GM12878 (cell line): ENCODE results near the gene SAMHD1. TPM values are rescaled to one million over a fixed set of nuclear protein-coding genes. Genes with fewer than 3 reads are reported as not detected.

ENCODE experiments used
- ATAC-seq: fragments of 200-7000 bp; cut with Tn5 transposase; 3 replicates; pipeline ENCODE4 v1.9.1; 2020; ENCODE audit warnings: mild to moderate bottlenecking, moderate library complexity
- BruUV-seq: library from RNA; stranded (reverse); fragments of 400-500 nt; replicated peaks from 2 replicates; lab custom pipeline; 2021; lab: Mats Ljungman, UMichigan
- CTCF ChIA-PET: fragments of 300-600 bp; sonication (Branson Sonifier 250); formaldehyde crosslinking; extraction: SDS; loops from one replicate; lab custom pipeline; 2021; ENCODE audit warnings: inconsistent platforms; lab: Yijun Ruan, JAX
- POLR2A ChIA-PET: fragments of 350-600 bp; formaldehyde crosslinking; extraction: SDS; loops from one replicate; lab custom pipeline; 2021; ENCODE audit warnings: inconsistent platforms; lab: Charles Lee
- RAD21 ChIA-PET: fragments of 300-600 bp; sonication (Branson Sonifier 250); formaldehyde crosslinking; loops from one replicate; lab custom pipeline; 2023; ENCODE audit warnings: antibody characterized with exemption; ENCODE audit not compliant: unreplicated experiment; lab: Charles Lee
- SMC1A ChIA-PET: fragments of 300-600 bp; sonication (Branson Sonifier 250); formaldehyde crosslinking; loops from one replicate; lab custom pipeline; 2023; ENCODE audit not compliant: unreplicated experiment, uncharacterized antibody; lab: Charles Lee
- DNase-seq: peaks from one replicate; pipeline ENCODE4 v3.0.0-alpha.2; 2011; ENCODE audit warnings: low read depth, low spot score
- FAIRE-seq: peaks from 3 replicates; lab custom pipeline; 2011; peaks lifted over from hg19 to GRCh38; lab: Jason Lieb, UNC
- H2AFZ ChIP-seq: 2 replicates; pipeline ENCODE4 v1.6.0; 2011; ENCODE audit warnings: low read depth, low read length, control low read depth; ENCODE audit not compliant: control insufficient read depth
- H3K27ac ChIP-seq: 2 replicates; pipeline ENCODE4 v1.5.1; 2011; ENCODE audit warnings: control low read depth; ENCODE audit not compliant: control insufficient read depth, insufficient read depth
- H3K27me3 ChIP-seq, 2 experiments: replicated peaks in 1 of 2; 2 replicates each; pipeline versions ENCODE4 v1.6.0 to v1.6.1; 2011; ENCODE audit warnings: low read length in 1 of 2; ENCODE audit not compliant: control insufficient read depth in 2 of 2, insufficient read depth in 2 of 2
- H3K36me3 ChIP-seq, 2 experiments: 2 replicates each; pipeline ENCODE4 v1.5.1; 2011; ENCODE audit warnings: low read length in 1 of 2; ENCODE audit not compliant: control insufficient read depth in 2 of 2, insufficient read depth in 2 of 2
- H3K4me1 ChIP-seq: 2 replicates; pipeline ENCODE4 v1.6.1; 2011; ENCODE audit warnings: mild to moderate bottlenecking, low read length, moderate library complexity, mixed read lengths; ENCODE audit not compliant: control insufficient read depth, insufficient read depth
- H3K4me2 ChIP-seq: 2 replicates; pipeline ENCODE4 v1.6.0; 2011; ENCODE audit warnings: control low read depth; ENCODE audit not compliant: control insufficient read depth, insufficient read depth
- H3K4me3 ChIP-seq: fragments of 200-600 bp; sonication (generic); 2 replicates; pipeline ENCODE4 v1.5.1; 2016
- H3K79me2 ChIP-seq: 2 replicates; pipeline ENCODE4 v1.6.0; 2011; ENCODE audit warnings: low read length; ENCODE audit not compliant: control insufficient read depth, insufficient read depth
- H3K9ac ChIP-seq: 2 replicates; pipeline ENCODE4 v1.8.0; 2011; ENCODE audit warnings: low read length, control low read depth, mixed read lengths; ENCODE audit not compliant: control insufficient read depth, insufficient read depth
- H3K9me3 ChIP-seq: replicated peaks from 3 replicates; pipeline ENCODE4 v1.5.1; 2011; ENCODE audit warnings: mild to moderate bottlenecking, low read length; ENCODE audit not compliant: control insufficient read depth, insufficient read depth
- H4K20me1 ChIP-seq: 2 replicates; pipeline ENCODE4 v1.6.0; 2011; ENCODE audit not compliant: control insufficient read depth, insufficient read depth
- BCLAF1 ChIP-seq: fragments of 450-650 bp; IDR thresholded peaks from 2 replicates; pipeline ENCODE4 v1.6.1; 2017; ENCODE audit warnings: antibody characterized with exemption, mild to moderate bottlenecking, moderate library complexity
- CBX3 ChIP-seq: fragments of 200-600 bp; sonication (generic); IDR thresholded peaks from 2 replicates; pipeline ENCODE4 v1.6.1; 2016; ENCODE audit warnings: low read depth, borderline replicate concordance
- CTCF ChIP-seq, 3 experiments: IDR thresholded peaks in 2 of 3; conservative IDR thresholded peaks in 1 of 3; 2 replicates each; pipeline ENCODE4 v1.5.1; 2011; ENCODE audit warnings: low read depth in 3 of 3, low read length in 3 of 3, mild to moderate bottlenecking in 3 of 3, control low read depth in 2 of 3, moderate library complexity in 2 of 3, inconsistent platforms in 1 of 3, mixed read lengths in 1 of 3; ENCODE audit not compliant: control insufficient read depth in 2 of 3, insufficient read depth in 1 of 3; ENCODE audit errors: extremely low read depth in 1 of 3
- EZH2 ChIP-seq: IDR thresholded peaks from 2 replicates; pipeline ENCODE4 v1.6.1; 2012; ENCODE audit warnings: low read depth, mild to moderate bottlenecking, control low read depth, inconsistent platforms, low read length, borderline replicate concordance; ENCODE audit not compliant: control insufficient read depth
- NBN ChIP-seq: fragments of 450-650 bp; IDR thresholded peaks from 2 replicates; pipeline ENCODE4 v1.6.1; 2016
- PAX5 ChIP-seq: IDR thresholded peaks from 2 replicates; pipeline ENCODE4 v1.6.1; 2011; ENCODE audit warnings: low read depth, low read length, borderline replicate concordance
- RELA ChIP-seq: fragments of 450-650 bp; IDR thresholded peaks from 2 replicates; pipeline ENCODE4 v1.8.0; 2014; ENCODE audit warnings: borderline replicate concordance; ENCODE audit not compliant: partially characterized antibody
- RUNX3 ChIP-seq: IDR thresholded peaks from 2 replicates; pipeline ENCODE4 v1.6.1; 2012; ENCODE audit warnings: low read length, inconsistent platforms
- SMARCA5 ChIP-seq: fragments of 450-650 bp; IDR thresholded peaks from 2 replicates; pipeline ENCODE4 v1.6.1; 2017; ENCODE audit warnings: mild to moderate bottlenecking
- SMC3 ChIP-seq: IDR thresholded peaks from 2 replicates; pipeline ENCODE4 v1.6.1; 2011; ENCODE audit warnings: low read length, improper control_type of control experiment, borderline replicate concordance
- TCF12 ChIP-seq: IDR thresholded peaks from 2 replicates; pipeline ENCODE4 v1.6.1; 2011; ENCODE audit warnings: low read depth, mild to moderate bottlenecking, low read length
- YY1 ChIP-seq: IDR thresholded peaks from 2 replicates; pipeline ENCODE4 v1.6.1; 2011; ENCODE audit warnings: low read depth, mild to moderate bottlenecking, low read length
- WGBS: methylation state at CpG from one replicate; pipeline ENCODE4 v1.1.6; 2016; ENCODE audit warnings: low lambda C conversion rate; ENCODE audit not compliant: insufficient replicate concordance, insufficient coverage; ENCODE audit errors: missing lambda C conversion rate; 5-methylcytosine and 5-hydroxymethylcytosine counted together
- in situ Hi-C: fragments of 300-500 bp; cut with MboI; formaldehyde crosslinking; loops from 9 replicates; pipeline ENCODE4 v1.14.3; 2018; ENCODE audit warnings: mixed read lengths
- intact Hi-C: fragments of 100-400 bp; cut with micrococcal nuclease; formaldehyde crosslinking; loops from one replicate; pipeline ENCODE4 v1.14.2; 2022; ENCODE audit not compliant: unreplicated experiment
- polyA plus RNA-seq, 11 experiments: library from polyadenylated mRNA; depleted of rRNA in 4 of 11; unstranded in 6 of 11; stranded (reverse) in 5 of 11; fragments of >200 nt; fragmentation: Nextera tagmentation in 4 of 11; fragmentation: Illumina TruSeq in 1 of 11; extraction: Ambion mirVana in 4 of 11; extraction: Trizol in 1 of 11; gene quantifications; 1 replicate in 1 of 11; 2 replicates in 10 of 11; pipeline versions ENCODE4 v1.2.1 to v1.2.3, GENCODE V29; 2011 to 2016; ENCODE audit warnings: inconsistent platforms in 2 of 11, missing spikeins in 2 of 11, low read depth in 1 of 11
- total RNA-seq, 4 experiments: library from RNA; depleted of rRNA in 3 of 4; stranded (reverse); fragments of >200 nt in 3 of 4; fragmentation: Illumina TruSeq in 1 of 4; extraction: Trizol in 1 of 4; gene quantifications; 2 replicates each; pipeline versions ENCODE4 v1.2.1 to v1.2.3, GENCODE V29; 2013 to 2021
- TF ChIP-seq, protein P1 (sequence below): fragments of 450-650 bp; IDR thresholded peaks from 2 replicates; pipeline ENCODE4 v1.6.1; 2018; ENCODE audit warnings: borderline replicate concordance, mild to moderate bottlenecking; ENCODE audit not compliant: partially characterized antibody

SAMHD1 gene
- total and polyA plus RNA-seq, 10 of the 15 experiments (the other 5 are each of a cell fraction or from before 2014, with no cell fraction given) = 20.5 to 47.9 (median 38.8) TPM

DNA sequence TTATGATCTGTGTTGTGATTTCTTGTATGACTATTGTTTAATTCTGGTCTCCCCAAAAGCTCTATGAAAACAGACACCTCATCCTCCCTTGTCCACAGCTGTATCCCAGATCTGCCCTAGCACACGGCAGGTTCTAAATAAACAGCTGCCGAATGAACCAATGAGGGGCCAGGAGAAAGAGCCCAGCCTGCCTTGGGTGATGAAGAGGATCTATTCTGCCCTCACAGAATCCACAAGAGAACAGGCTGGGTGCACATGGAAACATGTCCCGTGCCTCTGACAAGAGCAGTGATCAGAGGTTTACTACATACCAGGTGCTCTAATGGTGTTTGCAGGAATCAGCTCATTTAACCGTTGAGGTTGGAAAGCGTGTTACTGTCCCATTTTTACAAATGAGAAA is 91.2 kb downstream of the SAMHD1 start:
- H3K79me2 ChIP-seq = peaks cover 16% of the 10 kb centered on the region
- H3K36me3 ChIP-seq = no peaks in the 10 kb centered on the region; a peak in 1 of 4 replicates
- ChIA-PET SMC1A (interaction anchor here (0.8 to 13.5 kb wide), 8 partner anchors 8 to 52 kb away, joined by 3 to 105 read pairs (median 4); no protein-coding TSS in a partner anchor), CTCF (interaction anchor here (1.0 to 25.3 kb wide), 6 partner anchors 12 to 106 kb away, joined by 3 to 349 read pairs (median 5); no protein-coding TSS in a partner anchor), POLR2A (interaction anchor here (0.6 to 12.4 kb wide), 6 partner anchors 8 to 24 kb away, joined by 4 to 114 read pairs (median 8); no protein-coding TSS in a partner anchor), RAD21 (interaction anchor here (0.8 to 9.7 kb wide), 8 partner anchors 11 to 255 kb away, joined by 3 to 215 read pairs (median 4); partner anchors contain the start of genes DSN1 and RAB5IF)
- no peak overlapping the region for H2AFZ ChIP-seq
- no peak overlapping the region for H3K27ac ChIP-seq
- H3K27me3 ChIP-seq = no peaks in the 10 kb centered on the region
- in situ Hi-C loops (no loop called here), intact Hi-C loops (loop anchor here (5.0 to 10.0 kb wide), 4 partner anchors 33 to 256 kb away; partner anchors contain the start of genes DSN1 and RAB5IF)
- peak overlapping the region; percentile 86; the same call in 1 of the 2 replicates for H3K4me2 ChIP-seq
- no peak overlapping the region for H3K9ac ChIP-seq
- peaks cover 17% of the 10 kb centered on the region for H3K4me1 ChIP-seq
- 0 out of 2 replicates have a peak, but pooled peaks cover 3% of the 10 kb centered on the region for H4K20me1 ChIP-seq
- no TSS peak for BruUV-seq
- WGBS = 74% methylated on average over 5 of the region's 5 CpGs
- no peak for ATAC-seq
- no peak overlapping the region for H3K4me3 ChIP-seq
- FAIRE-seq = no peak
- DNase-seq = no peak
- H3K9me3 ChIP-seq = no peaks in the 10 kb centered on the region
- TF ChIP-seq CBX3 (no peak), CTCF (IDR thresholded peaks at IDR 0.05 in 2 of 3, conservative IDR thresholded peaks at IDR 0.05 in 1 of 3; ENCODE audit: control insufficient read depth in 2 of 3, extremely low read depth in 1 of 3, insufficient read depth in 1 of 3, low read depth in 3 of 3, low read length in 3 of 3) (no peak), TCF12 (no peak), RUNX3 (no peak), SMC3 (no peak), PAX5 (no peak), YY1 (no peak), EZH2 (no peak), NBN (no peak), SMARCA5 (no peak), RELA (no peak), BCLAF1 (no peak)
- TF ChIP-seq, protein P1, sequence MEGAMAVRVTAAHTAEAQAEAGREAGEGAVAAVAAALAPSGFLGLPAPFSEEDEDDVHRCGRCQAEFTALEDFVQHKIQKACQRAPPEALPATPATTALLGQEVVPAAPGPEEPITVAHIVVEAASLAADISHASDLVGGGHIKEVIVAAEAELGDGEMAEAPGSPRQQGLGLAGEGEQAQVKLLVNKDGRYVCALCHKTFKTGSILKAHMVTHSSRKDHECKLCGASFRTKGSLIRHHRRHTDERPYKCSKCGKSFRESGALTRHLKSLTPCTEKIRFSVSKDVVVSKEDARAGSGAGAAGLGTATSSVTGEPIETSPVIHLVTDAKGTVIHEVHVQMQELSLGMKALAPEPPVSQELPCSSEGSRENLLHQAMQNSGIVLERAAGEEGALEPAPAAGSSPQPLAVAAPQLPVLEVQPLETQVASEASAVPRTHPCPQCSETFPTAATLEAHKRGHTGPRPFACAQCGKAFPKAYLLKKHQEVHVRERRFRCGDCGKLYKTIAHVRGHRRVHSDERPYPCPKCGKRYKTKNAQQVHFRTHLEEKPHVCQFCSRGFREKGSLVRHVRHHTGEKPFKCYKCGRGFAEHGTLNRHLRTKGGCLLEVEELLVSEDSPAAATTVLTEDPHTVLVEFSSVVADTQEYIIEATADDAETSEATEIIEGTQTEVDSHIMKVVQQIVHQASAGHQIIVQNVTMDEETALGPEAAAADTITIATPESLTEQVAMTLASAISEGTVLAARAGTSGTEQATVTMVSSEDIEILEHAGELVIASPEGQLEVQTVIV = no peak
